GM12891 (cell line): Measurements from ENCODE around the gene POLN.

Experiments
- PAX5 ChIP-seq: IDR thresholded peaks from 2 replicates; pipeline ENCODE4 v1.6.1; 2011; ENCODE audit warnings: low read length, moderate library complexity, mild to moderate bottlenecking; ENCODE audit not compliant: insufficient read depth, severe bottlenecking
- POLR2A ChIP-seq: IDR thresholded peaks from 2 replicates; pipeline ENCODE4 v1.6.1; 2011; ENCODE audit warnings: low read depth, low read length, control low read depth
- POLR2AphosphoS5 ChIP-seq: IDR thresholded peaks from 2 replicates; pipeline ENCODE4 v1.6.1; 2011; ENCODE audit warnings: low read depth, low read length, control low read depth
- TAF1 ChIP-seq: IDR thresholded peaks from 2 replicates; pipeline ENCODE4 v1.6.1; 2011; ENCODE audit warnings: low read depth, low read length, control low read depth

DNA sequence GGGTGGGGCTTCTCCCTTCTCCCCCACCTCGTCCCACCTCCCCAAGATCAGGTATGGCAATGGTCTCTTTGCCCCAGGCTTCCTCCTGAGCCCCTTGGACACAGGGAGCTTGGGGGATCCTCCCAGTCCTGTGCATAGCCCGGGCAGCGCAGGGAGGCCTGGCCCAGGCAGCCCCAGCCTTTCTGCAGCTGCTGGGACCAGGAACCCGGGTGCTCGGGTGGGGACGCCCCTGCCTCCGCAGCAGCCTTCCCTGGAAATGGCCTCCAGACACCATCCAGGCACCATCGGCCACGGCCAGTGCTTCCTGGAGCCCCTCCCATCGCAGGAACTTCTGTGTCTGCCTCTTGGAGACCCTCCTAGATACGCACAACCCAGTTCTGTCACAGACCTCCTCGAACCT lies 25.9 kb upstream of the POLN start:
- TF ChIP-seq POLR2A (no peak), PAX5 (no peak), POLR2AphosphoS5 (no peak), TAF1 (no peak)
